ENCODE data around the gene CDH4.

- TF ChIP-seq YY1 (IDR thresholded peaks at IDR 0.05; ENCODE audit: low read depth) (no peak), NFIC (IDR thresholded peaks at IDR 0.05) (no peak), REST (IDR thresholded peaks at IDR 0.05; ENCODE audit: low read depth) (no peak), EP300 (IDR thresholded peaks at IDR 0.05; ENCODE audit: borderline replicate concordance) (no peak)
Observed at GRCh38 chr20:61443443-61444126, 191.5 kb downstream of the CDH4 start.

All from Ishikawa (cell line).